Measurements from ENCODE around the gene DNAJC6.

- TF ChIP-seq, protein P1, sequence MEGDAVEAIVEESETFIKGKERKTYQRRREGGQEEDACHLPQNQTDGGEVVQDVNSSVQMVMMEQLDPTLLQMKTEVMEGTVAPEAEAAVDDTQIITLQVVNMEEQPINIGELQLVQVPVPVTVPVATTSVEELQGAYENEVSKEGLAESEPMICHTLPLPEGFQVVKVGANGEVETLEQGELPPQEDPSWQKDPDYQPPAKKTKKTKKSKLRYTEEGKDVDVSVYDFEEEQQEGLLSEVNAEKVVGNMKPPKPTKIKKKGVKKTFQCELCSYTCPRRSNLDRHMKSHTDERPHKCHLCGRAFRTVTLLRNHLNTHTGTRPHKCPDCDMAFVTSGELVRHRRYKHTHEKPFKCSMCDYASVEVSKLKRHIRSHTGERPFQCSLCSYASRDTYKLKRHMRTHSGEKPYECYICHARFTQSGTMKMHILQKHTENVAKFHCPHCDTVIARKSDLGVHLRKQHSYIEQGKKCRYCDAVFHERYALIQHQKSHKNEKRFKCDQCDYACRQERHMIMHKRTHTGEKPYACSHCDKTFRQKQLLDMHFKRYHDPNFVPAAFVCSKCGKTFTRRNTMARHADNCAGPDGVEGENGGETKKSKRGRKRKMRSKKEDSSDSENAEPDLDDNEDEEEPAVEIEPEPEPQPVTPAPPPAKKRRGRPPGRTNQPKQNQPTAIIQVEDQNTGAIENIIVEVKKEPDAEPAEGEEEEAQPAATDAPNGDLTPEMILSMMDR (conservative IDR thresholded peaks at IDR 0.05) = no peak
- TF ChIP-seq ZFX (IDR thresholded peaks at IDR 0.05) = no peak
These were observed 92.3 kb downstream of the DNAJC6 start for GRCh38 chr1:65401612-65402011.
